HepG2 (cell line): ENCODE measurements around the gene JAKMIP2. TPM values are rescaled to one million over a fixed set of nuclear protein-coding genes. Genes with fewer than 3 reads are reported as not detected.

Experiments
- ARID3A ChIP-seq: IDR thresholded peaks from 2 replicates; pipeline ENCODE4 v1.6.1; 2012; ENCODE audit warnings: low read depth, low read length, improper control_type of control experiment
- ARNT ChIP-seq: fragments of 450-650 bp; IDR thresholded peaks from 2 replicates; pipeline ENCODE4 v1.6.1; 2017
- ATRX ChIP-seq: sonication (generic); formaldehyde crosslinking; IDR thresholded peaks from 2 replicates; pipeline ENCODE4 v1.4.0; 2020; ENCODE audit warnings: missing genetic modification reagents, borderline replicate concordance
- BCL6 ChIP-seq: IDR thresholded peaks from 2 replicates; pipeline ENCODE4 v1.6.1; 2016; ENCODE audit warnings: missing genetic modification reagents, missing compliant biosample characterization
- ETV5 ChIP-seq: IDR thresholded peaks from 2 replicates; pipeline ENCODE4 v1.6.1; 2018; ENCODE audit warnings: missing biosample characterization, missing genetic modification reagents, inconsistent platforms, borderline replicate concordance
- HDAC1 ChIP-seq: sonication (generic); formaldehyde crosslinking; IDR thresholded peaks from 2 replicates; pipeline ENCODE4 v1.5.1; 2020; ENCODE audit warnings: mild to moderate bottlenecking, missing genetic modification reagents
- HMG20B ChIP-seq: conservative IDR thresholded peaks from 2 replicates; pipeline ENCODE4 v1.6.1; 2016; ENCODE audit warnings: missing genetic modification reagents, missing compliant biosample characterization
- MIER2 ChIP-seq: IDR thresholded peaks from 2 replicates; pipeline ENCODE4 v1.6.1; 2016; ENCODE audit warnings: missing biosample characterization, missing genetic modification reagents
- NR2F1 ChIP-seq, 2 experiments: fragments of 450-650 bp in 1 of 2; formaldehyde crosslinking in 1 of 2; IDR thresholded peaks; 2 replicates each; pipeline versions ENCODE4 v1.5.0 to v1.6.1; 2016 to 2020; ENCODE audit warnings: mild to moderate bottlenecking in 1 of 2, missing compliant biosample characterization in 1 of 2, missing genetic modification reagents in 1 of 2, moderate library complexity in 1 of 2
- NR2F6 ChIP-seq, 2 experiments: IDR thresholded peaks; 2 replicates each; pipeline ENCODE4 v1.6.1; 2016; ENCODE audit warnings: antibody characterized with exemption in 1 of 2, mild to moderate bottlenecking in 1 of 2
- RCOR2 ChIP-seq: IDR thresholded peaks from 2 replicates; pipeline ENCODE4 v1.6.1; 2016; ENCODE audit warnings: missing biosample characterization, missing genetic modification reagents
- REXO4 ChIP-seq: sonication (generic); formaldehyde crosslinking; IDR thresholded peaks from 2 replicates; pipeline ENCODE4 v1.8.0; 2022; ENCODE audit warnings: missing genetic modification reagents, mild to moderate bottlenecking, borderline replicate concordance
- SIX1 ChIP-seq: sonication (generic); formaldehyde crosslinking; IDR thresholded peaks from 2 replicates; pipeline ENCODE4 v1.4.0; 2020; ENCODE audit warnings: missing genetic modification reagents, borderline replicate concordance
- TEAD3 ChIP-seq: optimal IDR thresholded peaks from 2 replicates; pipeline ENCODE3; 2016; ENCODE audit warnings: borderline replicate concordance
- TGIF2 ChIP-seq: IDR thresholded peaks from 2 replicates; pipeline ENCODE4 v1.6.1; 2016; ENCODE audit warnings: control low read depth, missing compliant biosample characterization
- ZEB1 ChIP-seq: IDR thresholded peaks from 2 replicates; pipeline ENCODE4 v1.6.1; 2012; ENCODE audit warnings: mild to moderate bottlenecking, low read depth, inconsistent platforms; ENCODE audit not compliant: insufficient replicate concordance
- ZGPAT ChIP-seq: IDR thresholded peaks from 2 replicates; pipeline ENCODE4 v1.6.1; 2016; ENCODE audit warnings: mild to moderate bottlenecking
- ZNF678 ChIP-seq: sonication (generic); formaldehyde crosslinking; IDR thresholded peaks from 2 replicates; pipeline ENCODE4 v1.4.0; 2020; ENCODE audit warnings: mild to moderate bottlenecking, missing genetic modification reagents
- ZNF713 ChIP-seq: sonication (generic); formaldehyde crosslinking; IDR thresholded peaks from 2 replicates; pipeline ENCODE4 v1.4.0; 2020; ENCODE audit warnings: mild to moderate bottlenecking, missing genetic modification reagents
- ZNF746 ChIP-seq: sonication (generic); formaldehyde crosslinking; IDR thresholded peaks from 2 replicates; pipeline ENCODE4 v1.8.0; 2022; ENCODE audit warnings: mild to moderate bottlenecking, missing genetic modification reagents
- polyA plus RNA-seq, 8 experiments: library from polyadenylated mRNA; depleted of rRNA in 3 of 8; stranded (reverse) in 7 of 8; unstranded in 1 of 8; fragments of >200 nt; fragmentation: Illumina TruSeq in 4 of 8; extraction: Trizol in 4 of 8; gene quantifications; 2 replicates each; pipeline versions ENCODE4 v1.2.1 to v1.2.3, GENCODE V29; 2011 to 2016; ENCODE audit warnings: low read depth in 4 of 8, missing spikeins in 1 of 8, mixed read lengths in 1 of 8; ENCODE audit not compliant: insufficient read depth in 1 of 8
- total RNA-seq, 5 experiments: library from RNA; depleted of rRNA; stranded (reverse); fragments of >200 nt; fragmentation: Illumina TruSeq; extraction: Trizol; gene quantifications; 2 replicates each; pipeline ENCODE4 v1.2.3, GENCODE V29; 2016; ENCODE audit warnings: low read depth in 1 of 5
- TF ChIP-seq, protein P1 (sequence below): IDR thresholded peaks from 2 replicates; pipeline ENCODE4 v1.6.1; 2012; ENCODE audit warnings: low read length, improper control_type of control experiment

JAKMIP2 gene
- total and polyA plus RNA-seq, 2 of the 13 experiments (the other 11 are each of a cell fraction or from before 2014, with no cell fraction given): 0.04 to 2.1 TPM

GRCh38 chr5:147639321-147639720 lies 143.2 kb downstream of the JAKMIP2 start (continued):
- TF ChIP-seq BCL6 (CRISPR knock-in tag): peak; percentile 73
- TF ChIP-seq ZGPAT (CRISPR knock-in tag): peak; percentile 45; the same call in 1 of the 2 replicates
- 0 out of 2 replicates have a peak, but pooled peaks have one; percentile 26 for TF ChIP-seq RCOR2 (CRISPR knock-in tag)
- no peak for TF ChIP-seq ZNF678
- no peak for TF ChIP-seq ZNF713
- peak; percentile 64; the same call in 1 of the 2 replicates for TF ChIP-seq SIX1 (CRISPR knock-in tag)
- no peak for TF ChIP-seq TEAD3
- TF ChIP-seq NR2F1 (CRISPR knock-in tag; IDR thresholded peaks at IDR 0.05): peak in 1 of 2 experiments; percentile 53; a peak in 1 of 4 replicates
- no peak for TF ChIP-seq HMG20B (CRISPR knock-in tag)
- no peak for TF ChIP-seq ARNT
- TF ChIP-seq, protein P1, sequence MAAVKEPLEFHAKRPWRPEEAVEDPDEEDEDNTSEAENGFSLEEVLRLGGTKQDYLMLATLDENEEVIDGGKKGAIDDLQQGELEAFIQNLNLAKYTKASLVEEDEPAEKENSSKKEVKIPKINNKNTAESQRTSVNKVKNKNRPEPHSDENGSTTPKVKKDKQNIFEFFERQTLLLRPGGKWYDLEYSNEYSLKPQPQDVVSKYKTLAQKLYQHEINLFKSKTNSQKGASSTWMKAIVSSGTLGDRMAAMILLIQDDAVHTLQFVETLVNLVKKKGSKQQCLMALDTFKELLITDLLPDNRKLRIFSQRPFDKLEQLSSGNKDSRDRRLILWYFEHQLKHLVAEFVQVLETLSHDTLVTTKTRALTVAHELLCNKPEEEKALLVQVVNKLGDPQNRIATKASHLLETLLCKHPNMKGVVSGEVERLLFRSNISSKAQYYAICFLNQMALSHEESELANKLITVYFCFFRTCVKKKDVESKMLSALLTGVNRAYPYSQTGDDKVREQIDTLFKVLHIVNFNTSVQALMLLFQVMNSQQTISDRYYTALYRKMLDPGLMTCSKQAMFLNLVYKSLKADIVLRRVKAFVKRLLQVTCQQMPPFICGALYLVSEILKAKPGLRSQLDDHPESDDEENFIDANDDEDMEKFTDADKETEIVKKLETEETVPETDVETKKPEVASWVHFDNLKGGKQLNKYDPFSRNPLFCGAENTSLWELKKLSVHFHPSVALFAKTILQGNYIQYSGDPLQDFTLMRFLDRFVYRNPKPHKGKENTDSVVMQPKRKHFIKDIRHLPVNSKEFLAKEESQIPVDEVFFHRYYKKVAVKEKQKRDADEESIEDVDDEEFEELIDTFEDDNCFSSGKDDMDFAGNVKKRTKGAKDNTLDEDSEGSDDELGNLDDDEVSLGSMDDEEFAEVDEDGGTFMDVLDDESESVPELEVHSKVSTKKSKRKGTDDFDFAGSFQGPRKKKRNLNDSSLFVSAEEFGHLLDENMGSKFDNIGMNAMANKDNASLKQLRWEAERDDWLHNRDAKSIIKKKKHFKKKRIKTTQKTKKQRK: no peak
- peak; percentile 69 for TF ChIP-seq NR2F6 (IDR thresholded peaks at IDR 0.05)
- TF ChIP-seq NR2F6 (CRISPR knock-in tag; IDR thresholded peaks at IDR 0.05): 0 out of 2 replicates have a peak, but pooled peaks have one; percentile 36
- TF ChIP-seq ZNF746 (CRISPR knock-in tag): no peak
- no peak for TF ChIP-seq MIER2
- TF ChIP-seq ARID3A: peak; percentile 40; the same call in 1 of the 2 replicates
- TF ChIP-seq ETV5 (CRISPR knock-in tag): no peak
- no peak for TF ChIP-seq REXO4 (CRISPR knock-in tag)
- TF ChIP-seq TGIF2 (CRISPR knock-in tag): no peak
- no peak for TF ChIP-seq ATRX (CRISPR knock-in tag)
- TF ChIP-seq HDAC1 (CRISPR knock-in tag): peak; percentile 46; the same call in 1 of the 2 replicates
- TF ChIP-seq ZEB1: no peak
